ENCODE data around the gene SPEN. TPM values are rescaled to one million over a fixed set of nuclear protein-coding genes. Genes with fewer than 3 reads are reported as not detected.

Gene SPEN
- total and polyA plus RNA-seq, 9 of the 15 experiments (the other 6 are each of a cell fraction or from before 2014, with no cell fraction given) = 5.7 to 87.5 (median 27.2) TPM

- no peak for TF ChIP-seq ZKSCAN1 (IDR thresholded peaks at IDR 0.05; ENCODE audit: low read depth, low read length)
- TF ChIP-seq ELF2 (CRISPR knock-in tag; IDR thresholded peaks at IDR 0.05) = no peak; the same call in 1 of the 2 replicates
- no peak; the same call in 1 of the 2 replicates for TF ChIP-seq ZNF695 (CRISPR knock-in tag; IDR thresholded peaks at IDR 0.05)
- TF ChIP-seq NFXL1 (CRISPR knock-in tag; IDR thresholded peaks at IDR 0.05) = peak; percentile 69; the same call in 1 of the 2 replicates
- peak; percentile 10; the same call in 1 of the 2 replicates for TF ChIP-seq FOXP4 (CRISPR knock-in tag; IDR thresholded peaks at IDR 0.05; ENCODE audit: borderline replicate concordance)
- TF ChIP-seq, protein P1, sequence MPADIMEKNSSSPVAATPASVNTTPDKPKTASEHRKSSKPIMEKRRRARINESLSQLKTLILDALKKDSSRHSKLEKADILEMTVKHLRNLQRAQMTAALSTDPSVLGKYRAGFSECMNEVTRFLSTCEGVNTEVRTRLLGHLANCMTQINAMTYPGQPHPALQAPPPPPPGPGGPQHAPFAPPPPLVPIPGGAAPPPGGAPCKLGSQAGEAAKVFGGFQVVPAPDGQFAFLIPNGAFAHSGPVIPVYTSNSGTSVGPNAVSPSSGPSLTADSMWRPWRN (IDR thresholded peaks at IDR 0.05; ENCODE audit: low read depth) = peak; percentile 38; the same call in 1 of the 2 replicates
- TF ChIP-seq EHMT2 (IDR thresholded peaks at IDR 0.05) = no peak
- TF ChIP-seq, protein P2, sequence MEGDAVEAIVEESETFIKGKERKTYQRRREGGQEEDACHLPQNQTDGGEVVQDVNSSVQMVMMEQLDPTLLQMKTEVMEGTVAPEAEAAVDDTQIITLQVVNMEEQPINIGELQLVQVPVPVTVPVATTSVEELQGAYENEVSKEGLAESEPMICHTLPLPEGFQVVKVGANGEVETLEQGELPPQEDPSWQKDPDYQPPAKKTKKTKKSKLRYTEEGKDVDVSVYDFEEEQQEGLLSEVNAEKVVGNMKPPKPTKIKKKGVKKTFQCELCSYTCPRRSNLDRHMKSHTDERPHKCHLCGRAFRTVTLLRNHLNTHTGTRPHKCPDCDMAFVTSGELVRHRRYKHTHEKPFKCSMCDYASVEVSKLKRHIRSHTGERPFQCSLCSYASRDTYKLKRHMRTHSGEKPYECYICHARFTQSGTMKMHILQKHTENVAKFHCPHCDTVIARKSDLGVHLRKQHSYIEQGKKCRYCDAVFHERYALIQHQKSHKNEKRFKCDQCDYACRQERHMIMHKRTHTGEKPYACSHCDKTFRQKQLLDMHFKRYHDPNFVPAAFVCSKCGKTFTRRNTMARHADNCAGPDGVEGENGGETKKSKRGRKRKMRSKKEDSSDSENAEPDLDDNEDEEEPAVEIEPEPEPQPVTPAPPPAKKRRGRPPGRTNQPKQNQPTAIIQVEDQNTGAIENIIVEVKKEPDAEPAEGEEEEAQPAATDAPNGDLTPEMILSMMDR (IDR thresholded peaks at IDR 0.05 in 2 of 3, conservative IDR thresholded peaks at IDR 0.05 in 1 of 3; ENCODE audit: insufficient read depth in 2 of 3, low read depth in 1 of 3, low read length in 3 of 3) = no peak
- no peak for TF ChIP-seq ZNF75A (CRISPR knock-in tag; IDR thresholded peaks at IDR 0.05)
- TF ChIP-seq, protein P3, sequence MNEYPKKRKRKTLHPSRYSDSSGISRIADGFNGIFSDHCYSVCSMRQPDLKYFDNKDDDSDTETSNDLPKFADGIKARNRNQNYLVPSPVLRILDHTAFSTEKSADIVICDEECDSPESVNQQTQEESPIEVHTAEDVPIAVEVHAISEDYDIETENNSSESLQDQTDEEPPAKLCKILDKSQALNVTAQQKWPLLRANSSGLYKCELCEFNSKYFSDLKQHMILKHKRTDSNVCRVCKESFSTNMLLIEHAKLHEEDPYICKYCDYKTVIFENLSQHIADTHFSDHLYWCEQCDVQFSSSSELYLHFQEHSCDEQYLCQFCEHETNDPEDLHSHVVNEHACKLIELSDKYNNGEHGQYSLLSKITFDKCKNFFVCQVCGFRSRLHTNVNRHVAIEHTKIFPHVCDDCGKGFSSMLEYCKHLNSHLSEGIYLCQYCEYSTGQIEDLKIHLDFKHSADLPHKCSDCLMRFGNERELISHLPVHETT (CRISPR knock-in tag; conservative IDR thresholded peaks at IDR 0.05 in 1 of 2, IDR thresholded peaks at IDR 0.05 in 1 of 2) = no peak
- 0 out of 2 replicates have a peak, but pooled peaks have one; percentile 87 for TF ChIP-seq FOXK1 (CRISPR knock-in tag; IDR thresholded peaks at IDR 0.05; ENCODE audit: borderline replicate concordance)
- peak; percentile 48; the same call in 1 of the 2 replicates for TF ChIP-seq ZBTB33 (CRISPR knock-in tag; IDR thresholded peaks at IDR 0.05)
- TF ChIP-seq ETV6 (IDR thresholded peaks at IDR 0.05; ENCODE audit: borderline replicate concordance in 1 of 2, low read depth in 2 of 2, low read length in 1 of 2) = no peak
- TF ChIP-seq ETV6 (CRISPR knock-in tag; IDR thresholded peaks at IDR 0.05; ENCODE audit: borderline replicate concordance) = 0 out of 2 replicates have a peak, but pooled peaks have one; percentile 35
- TF ChIP-seq NFATC3 (IDR thresholded peaks at IDR 0.05) = no peak
- peak; percentile 42; the same call in 1 of the 2 replicates for TF ChIP-seq CAMTA2 (CRISPR knock-in tag; conservative IDR thresholded peaks at IDR 0.05)
- no peak for TF ChIP-seq ATF2 (CRISPR knock-in tag; IDR thresholded peaks at IDR 0.05)
- no peak for TF ChIP-seq ZNF121 (CRISPR knock-in tag; conservative IDR thresholded peaks at IDR 0.05)
Observed at GRCh38 chr1:15835205-15835740, 12.2 kb upstream of the SPEN start (continued).

Data from K562 (cell line).